Neural progenitor cell (in vitro differentiated cells): ENCODE data around the gene RLN3.

Experiments used
- EZH2 ChIP-seq: fragments of 200-600 bp; sonication (generic); IDR thresholded peaks from 2 replicates; pipeline ENCODE4 v1.6.1; 2017; ENCODE audit warnings: antibody characterized with exemption, mild to moderate bottlenecking, moderate library complexity
- EZH2phosphoT487 ChIP-seq: fragments of 200-600 bp; sonication (generic); IDR thresholded peaks from 2 replicates; pipeline ENCODE4 v1.6.1; 2017; ENCODE audit warnings: antibody characterized with exemption
- TF ChIP-seq, protein P1 (sequence below): fragments of 200-600 bp; sonication (generic); IDR thresholded peaks from 2 replicates; pipeline ENCODE4 v1.5.1; 2017; ENCODE audit warnings: antibody characterized with exemption, mild to moderate bottlenecking

DNA sequence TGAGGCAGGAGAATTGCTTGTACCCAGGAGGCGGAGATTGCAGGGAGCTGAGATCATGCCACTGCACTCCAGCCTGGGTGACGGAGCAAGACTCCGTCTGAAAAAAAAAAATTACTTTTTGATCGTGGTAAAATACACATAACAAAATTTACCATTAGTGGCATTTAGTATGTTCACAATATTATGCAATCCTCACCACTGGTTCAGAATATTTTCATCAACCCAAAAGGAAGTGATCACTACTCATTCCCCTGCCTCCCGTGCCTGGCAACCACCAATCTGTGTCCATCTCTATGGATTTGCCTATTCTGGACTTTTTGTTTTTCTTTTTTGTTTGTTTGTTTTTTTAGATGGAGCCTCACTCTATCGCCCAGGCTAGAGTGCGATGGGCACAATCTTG lies 35.2 kb downstream of the RLN3 start:
- no peak for TF ChIP-seq EZH2phosphoT487
- TF ChIP-seq EZH2 = no peak
- TF ChIP-seq, protein P1, sequence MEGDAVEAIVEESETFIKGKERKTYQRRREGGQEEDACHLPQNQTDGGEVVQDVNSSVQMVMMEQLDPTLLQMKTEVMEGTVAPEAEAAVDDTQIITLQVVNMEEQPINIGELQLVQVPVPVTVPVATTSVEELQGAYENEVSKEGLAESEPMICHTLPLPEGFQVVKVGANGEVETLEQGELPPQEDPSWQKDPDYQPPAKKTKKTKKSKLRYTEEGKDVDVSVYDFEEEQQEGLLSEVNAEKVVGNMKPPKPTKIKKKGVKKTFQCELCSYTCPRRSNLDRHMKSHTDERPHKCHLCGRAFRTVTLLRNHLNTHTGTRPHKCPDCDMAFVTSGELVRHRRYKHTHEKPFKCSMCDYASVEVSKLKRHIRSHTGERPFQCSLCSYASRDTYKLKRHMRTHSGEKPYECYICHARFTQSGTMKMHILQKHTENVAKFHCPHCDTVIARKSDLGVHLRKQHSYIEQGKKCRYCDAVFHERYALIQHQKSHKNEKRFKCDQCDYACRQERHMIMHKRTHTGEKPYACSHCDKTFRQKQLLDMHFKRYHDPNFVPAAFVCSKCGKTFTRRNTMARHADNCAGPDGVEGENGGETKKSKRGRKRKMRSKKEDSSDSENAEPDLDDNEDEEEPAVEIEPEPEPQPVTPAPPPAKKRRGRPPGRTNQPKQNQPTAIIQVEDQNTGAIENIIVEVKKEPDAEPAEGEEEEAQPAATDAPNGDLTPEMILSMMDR = no peak
